Progenitor cell of endocrine pancreas (in vitro differentiated cells): ENCODE measurements around the gene LRRC3B. TPM values are rescaled to one million over a fixed set of nuclear protein-coding genes. Genes with fewer than 3 reads are reported as not detected.

Experiments
- DNase-seq: peaks from one replicate; pipeline ENCODE4 v3.0.0; 2021; ENCODE audit warnings: low spot score; ENCODE audit not compliant: unreplicated experiment
- H3K27ac Mint-ChIP-seq: 2 replicates; pipeline ENCODE4 v1.8.0; 2021; ENCODE audit warnings: mild to moderate bottlenecking, moderate library complexity, mixed read lengths
- H3K27me3 Mint-ChIP-seq: 2 replicates; pipeline ENCODE4 v1.8.0; 2021; ENCODE audit warnings: mixed read lengths
- H3K36me3 Mint-ChIP-seq: 2 replicates; pipeline ENCODE4 v1.8.0; 2022; ENCODE audit warnings: mixed read lengths; ENCODE audit not compliant: insufficient read depth
- H3K4me1 Mint-ChIP-seq: 2 replicates; pipeline ENCODE4 v1.8.0; 2021; ENCODE audit warnings: low read depth, mixed read lengths
- H3K4me3 Mint-ChIP-seq: 2 replicates; pipeline ENCODE4 v1.8.0; 2021; ENCODE audit warnings: low read depth, mild to moderate bottlenecking, moderate library complexity, mixed read lengths
- H3K9me3 Mint-ChIP-seq: 2 replicates; pipeline ENCODE4 v1.8.0; 2021; ENCODE audit warnings: low read depth, mixed read lengths
- total RNA-seq: library from RNA; stranded (reverse); gene quantifications from 2 replicates; pipeline ENCODE4 v1.2.1, GENCODE V29; 2021
- TF ChIP-seq, protein P1 (sequence below): fragments of 200-600 bp; sonication (generic); IDR thresholded peaks from one replicate; pipeline ENCODE4 v1.5.0; 2021; ENCODE audit warnings: antibody characterized with exemption, mild to moderate bottlenecking; ENCODE audit not compliant: unreplicated experiment

The LRRC3B gene
- total RNA-seq, 1 donor from 2014 or later: 0.29 TPM

- no peak for DNase-seq
- no peaks in the 10 kb centered on the region for H3K4me1 Mint-ChIP-seq
- H3K4me3 Mint-ChIP-seq: no peak overlapping the region
- no peaks in the 10 kb centered on the region for H3K27me3 Mint-ChIP-seq
- H3K36me3 Mint-ChIP-seq: no peaks in the 10 kb centered on the region
- no peak overlapping the region for H3K27ac Mint-ChIP-seq
- no peaks in the 10 kb centered on the region for H3K9me3 Mint-ChIP-seq
- TF ChIP-seq, protein P1, sequence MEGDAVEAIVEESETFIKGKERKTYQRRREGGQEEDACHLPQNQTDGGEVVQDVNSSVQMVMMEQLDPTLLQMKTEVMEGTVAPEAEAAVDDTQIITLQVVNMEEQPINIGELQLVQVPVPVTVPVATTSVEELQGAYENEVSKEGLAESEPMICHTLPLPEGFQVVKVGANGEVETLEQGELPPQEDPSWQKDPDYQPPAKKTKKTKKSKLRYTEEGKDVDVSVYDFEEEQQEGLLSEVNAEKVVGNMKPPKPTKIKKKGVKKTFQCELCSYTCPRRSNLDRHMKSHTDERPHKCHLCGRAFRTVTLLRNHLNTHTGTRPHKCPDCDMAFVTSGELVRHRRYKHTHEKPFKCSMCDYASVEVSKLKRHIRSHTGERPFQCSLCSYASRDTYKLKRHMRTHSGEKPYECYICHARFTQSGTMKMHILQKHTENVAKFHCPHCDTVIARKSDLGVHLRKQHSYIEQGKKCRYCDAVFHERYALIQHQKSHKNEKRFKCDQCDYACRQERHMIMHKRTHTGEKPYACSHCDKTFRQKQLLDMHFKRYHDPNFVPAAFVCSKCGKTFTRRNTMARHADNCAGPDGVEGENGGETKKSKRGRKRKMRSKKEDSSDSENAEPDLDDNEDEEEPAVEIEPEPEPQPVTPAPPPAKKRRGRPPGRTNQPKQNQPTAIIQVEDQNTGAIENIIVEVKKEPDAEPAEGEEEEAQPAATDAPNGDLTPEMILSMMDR: no peak
Measured at GRCh38 chr3:26647078-26647477, 24.5 kb downstream of the LRRC3B start.

DNA sequence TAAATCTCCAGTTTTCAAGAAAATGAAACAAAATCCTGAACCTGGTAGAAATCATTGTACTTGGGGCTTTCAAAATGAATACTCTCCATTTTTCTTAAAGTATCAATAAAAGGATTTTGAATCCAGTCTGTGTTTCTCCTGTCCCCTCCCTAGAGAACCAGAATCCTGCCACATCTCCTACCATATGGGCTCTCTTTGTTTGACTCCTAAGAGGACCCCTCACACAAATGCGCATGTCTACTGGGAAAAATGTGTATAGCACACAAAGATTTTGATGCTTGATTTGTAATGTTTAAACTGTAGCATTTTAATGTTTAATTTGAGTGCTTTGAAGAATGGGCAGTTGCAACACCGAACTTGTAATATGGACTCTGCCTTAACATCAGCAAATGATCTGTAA lies 25.9 kb downstream of the LRRC3B start:
- no peak overlapping the region for H3K27ac Mint-ChIP-seq
- no peak for DNase-seq
- TF ChIP-seq, protein P1: no peak
- no peaks in the 10 kb centered on the region for H3K4me1 Mint-ChIP-seq
- H3K27me3 Mint-ChIP-seq: no peaks in the 10 kb centered on the region
- no peaks in the 10 kb centered on the region for H3K9me3 Mint-ChIP-seq
- no peak overlapping the region for H3K4me3 Mint-ChIP-seq
- no peaks in the 10 kb centered on the region for H3K36me3 Mint-ChIP-seq

DNA sequence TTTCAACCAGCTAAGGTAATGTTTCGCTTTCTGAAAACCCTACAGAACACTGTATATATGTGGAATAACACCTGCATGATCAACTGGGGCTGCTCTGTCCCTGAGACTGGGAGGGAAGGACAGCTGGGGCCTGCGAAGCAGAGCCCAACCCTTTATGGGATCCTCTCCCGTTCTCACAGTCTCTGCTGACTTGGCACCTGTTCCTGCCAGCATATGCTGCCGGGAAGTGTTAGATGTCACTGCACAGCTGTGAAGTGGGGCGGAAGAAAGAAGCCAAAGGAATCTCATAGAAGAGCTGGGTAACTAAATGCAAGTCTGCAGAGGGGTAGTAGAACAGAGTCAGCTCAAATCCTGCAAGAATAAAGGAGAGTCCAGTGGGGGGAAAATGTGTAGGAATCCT lies 29.6 kb downstream of the LRRC3B start:
- Mint-ChIP-seq H3K27me3 (no peaks in the 10 kb centered on the region), H3K4me1 (peaks cover 9% of the 10 kb centered on the region), H3K36me3 (no peaks in the 10 kb centered on the region), H3K9me3 (no peaks in the 10 kb centered on the region), H3K4me3 (no peak overlapping the region), H3K27ac (no peak overlapping the region)
- DNase-seq: no peak
- TF ChIP-seq, protein P1: no peak

GRCh38 chr3:26653811-26654425 lies 31.3 kb downstream of the LRRC3B start:
- no peak for DNase-seq
- no peak overlapping the region for H3K4me3 Mint-ChIP-seq
- no peak overlapping the region for H3K27ac Mint-ChIP-seq
- TF ChIP-seq, protein P1: no peak
- H3K36me3 Mint-ChIP-seq: no peaks in the 10 kb centered on the region
- H3K9me3 Mint-ChIP-seq: no peaks in the 10 kb centered on the region
- no peaks in the 10 kb centered on the region for H3K27me3 Mint-ChIP-seq
- peaks cover 9% of the 10 kb centered on the region for H3K4me1 Mint-ChIP-seq

DNA sequence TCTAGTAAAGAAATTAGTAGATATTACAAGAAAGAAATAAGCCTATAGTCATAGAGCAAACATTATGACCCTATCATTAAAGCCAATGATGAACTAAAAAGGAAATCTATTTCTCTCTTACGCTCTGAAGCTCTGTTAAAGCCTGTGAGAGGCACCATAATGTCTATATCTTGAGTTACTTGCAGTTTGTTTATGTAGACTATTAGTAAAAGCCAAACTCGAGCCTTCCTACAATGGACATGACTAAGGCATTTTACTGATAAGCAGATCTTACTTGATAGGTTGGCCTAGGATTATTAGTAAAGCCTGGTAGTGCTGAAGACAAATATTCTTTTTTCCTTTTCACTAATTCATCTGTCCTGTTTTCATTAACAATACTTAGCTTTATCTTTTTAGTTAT lies 32.7 kb downstream of the LRRC3B start:
- H3K27ac Mint-ChIP-seq: no peak overlapping the region
- no peaks in the 10 kb centered on the region for H3K36me3 Mint-ChIP-seq
- H3K27me3 Mint-ChIP-seq: no peaks in the 10 kb centered on the region
- DNase-seq: no peak
- H3K4me1 Mint-ChIP-seq: peaks cover 9% of the 10 kb centered on the region
- H3K4me3 Mint-ChIP-seq: no peak overlapping the region
- TF ChIP-seq, protein P1: no peak
- no peaks in the 10 kb centered on the region for H3K9me3 Mint-ChIP-seq
